ENCODE measurements around the gene NENF. TPM values are rescaled to one million over a fixed set of nuclear protein-coding genes. Genes with fewer than 3 reads are reported as not detected.
"Not testable (repeated sequence)": the region's sequence is repeated elsewhere in the genome, so short reads cannot be mapped to it uniquely, and the experiment has no call there.

The NENF gene
- polyA plus RNA-seq, 1 donor from 2014 or later: 35.7 TPM

- Mint-ChIP-seq H3K9me3 (no peaks in the 10 kb centered on the region), H3K36me3 (no peaks in the 10 kb centered on the region), H3K4me1 (no peaks in the 10 kb centered on the region), H3K27ac (no peak overlapping the region), H3K27me3 (no peaks in the 10 kb centered on the region), H3K4me3 (no peak overlapping the region)
Measured at GRCh38 chr1:212461916-212462660, 29.4 kb downstream of the NENF start.

DNA sequence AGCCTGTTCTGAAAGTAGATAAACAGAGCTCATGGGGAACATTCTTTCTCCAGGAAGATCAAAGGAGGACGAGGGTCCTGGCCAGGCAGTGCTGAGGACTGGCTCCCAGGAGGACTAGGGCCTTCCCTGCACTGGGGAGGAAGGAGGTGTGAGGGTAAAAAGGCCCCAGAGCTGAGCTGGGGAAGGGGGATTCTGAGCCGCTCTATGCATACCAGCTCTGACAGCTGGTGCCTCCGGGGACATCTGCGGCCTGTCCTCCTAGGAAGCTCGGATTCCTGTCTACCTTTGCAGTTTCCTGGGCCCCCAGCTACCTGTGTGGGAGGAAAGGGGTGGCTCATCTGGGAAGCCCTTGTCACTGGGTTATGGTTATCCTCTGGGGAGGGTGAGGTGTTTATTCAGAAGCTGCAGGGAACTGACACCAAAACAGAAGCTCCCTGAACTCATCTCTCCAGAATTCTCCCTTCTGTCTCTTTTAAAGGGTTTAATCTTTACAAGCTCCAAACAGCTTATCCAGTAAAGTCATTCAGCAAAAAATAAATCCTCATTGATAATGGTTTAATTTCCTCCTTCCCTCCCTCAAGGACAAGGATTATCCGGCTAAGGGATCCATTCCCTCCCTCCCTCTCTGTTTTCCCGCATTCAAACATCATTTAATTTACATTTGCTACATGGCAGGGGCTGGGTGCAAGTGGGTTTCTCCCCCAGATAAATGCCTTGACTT is 31.0 kb downstream of the NENF start:
- H3K4me1 Mint-ChIP-seq: no peaks in the 10 kb centered on the region
- peaks cover 0 to 2% (median 0%) of the 10 kb centered on the region in 3 donors for H3K9me3 Mint-ChIP-seq
- H3K4me3 Mint-ChIP-seq: no peak overlapping the region
- no peak overlapping the region for H3K27ac Mint-ChIP-seq
- no peaks in the 10 kb centered on the region for H3K27me3 Mint-ChIP-seq
- no peaks in the 10 kb centered on the region for H3K36me3 Mint-ChIP-seq

DNA sequence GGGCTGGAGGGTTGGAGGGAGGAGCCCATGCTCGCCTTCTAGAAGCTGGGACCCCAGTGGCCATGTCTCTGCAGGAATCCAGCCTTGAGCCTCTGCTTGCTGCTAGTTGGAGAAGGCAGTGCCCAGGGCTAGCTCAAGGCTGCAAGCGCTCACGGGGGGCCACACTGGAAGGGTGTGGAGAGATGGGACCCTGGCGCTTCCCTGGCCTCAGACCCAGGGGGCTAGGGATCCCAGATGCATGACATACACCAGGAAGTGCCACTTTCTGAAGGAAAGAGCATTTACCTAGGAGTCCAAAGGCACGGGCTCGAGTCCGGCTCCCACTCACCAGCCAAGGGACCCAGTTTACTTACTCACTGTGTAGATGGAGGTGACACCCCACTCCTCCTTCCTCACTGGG is 32.6 kb downstream of the NENF start:
- Mint-ChIP-seq H3K9me3 (peaks cover 0 to 2% (median 0%) of the 10 kb centered on the region in 3 donors), H3K4me3 (no peak overlapping the region), H3K27ac (no peak overlapping the region), H3K4me1 (no peaks in the 10 kb centered on the region), H3K27me3 (peaks cover 3% of the 10 kb centered on the region), H3K36me3 (no peaks in the 10 kb centered on the region)

DNA sequence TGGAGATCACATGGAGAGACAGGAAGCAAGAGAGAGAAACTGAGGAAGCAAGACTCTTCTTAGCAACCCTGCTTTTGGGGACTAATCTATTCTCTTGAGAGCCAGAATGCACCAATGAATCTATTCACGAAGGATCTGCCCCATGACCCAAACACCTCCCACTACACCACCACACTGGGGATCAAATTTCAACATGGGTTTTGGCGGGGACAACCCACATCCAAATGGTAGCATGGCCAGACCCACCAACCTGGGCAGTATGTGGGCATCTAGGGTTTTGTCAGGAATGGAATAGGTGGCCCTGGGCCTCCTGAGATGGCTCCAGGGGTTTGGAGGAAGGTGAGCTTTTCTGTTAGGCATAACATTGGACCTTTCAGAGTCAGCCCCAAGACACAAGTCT is 33.7 kb downstream of the NENF start:
- Mint-ChIP-seq H3K27ac (no peak overlapping the region), H3K4me3 (no peak overlapping the region), H3K27me3 (peaks cover 3% of the 10 kb centered on the region), H3K9me3 (peaks cover 0 to 2% (median 0%) of the 10 kb centered on the region in 3 donors), H3K4me1 (no peaks in the 10 kb centered on the region), H3K36me3 (no peaks in the 10 kb centered on the region)

DNA sequence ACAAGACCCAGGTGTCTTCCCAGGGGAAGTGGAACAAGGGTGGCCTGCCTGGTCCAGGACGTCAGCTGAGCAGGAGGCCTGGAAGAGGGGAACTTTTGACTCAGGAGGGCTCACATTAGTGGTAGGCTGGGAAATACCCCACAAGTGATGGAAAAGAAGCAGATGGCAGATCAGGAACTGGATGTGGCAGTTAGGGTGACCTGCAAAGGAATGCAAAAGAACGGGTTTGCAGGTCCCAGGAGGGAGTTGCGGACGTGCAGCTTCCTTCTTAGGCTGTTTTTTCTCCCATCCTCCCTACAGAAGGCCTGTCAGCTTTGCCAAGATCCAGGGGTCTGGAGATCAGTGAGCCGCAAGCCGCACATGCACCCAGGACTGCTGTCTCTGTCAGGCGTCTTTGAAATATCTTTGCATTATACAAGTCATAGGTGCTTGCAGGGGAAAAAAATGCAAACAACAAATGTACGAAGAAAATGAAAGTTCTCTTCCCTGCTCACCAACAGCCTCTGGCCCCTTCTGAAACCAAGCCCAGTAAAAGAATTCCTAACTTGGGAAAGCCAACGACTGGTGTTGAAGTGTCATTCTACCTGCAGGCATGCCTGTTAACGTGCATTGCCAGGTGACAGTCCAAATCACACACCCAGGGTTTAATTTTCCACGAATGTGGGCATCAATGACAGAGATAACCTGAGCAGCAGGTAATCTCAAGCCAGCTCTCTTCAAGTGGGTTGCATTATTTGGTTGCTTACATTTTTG is 34.4 kb downstream of the NENF start:
- peaks cover 0 to 2% (median 0%) of the 10 kb centered on the region in 3 donors for H3K9me3 Mint-ChIP-seq
- peak overlapping the region in 1 of 3 donors; percentile 62 for H3K27ac Mint-ChIP-seq
- no peaks in the 10 kb centered on the region for H3K4me1 Mint-ChIP-seq
- no peaks in the 10 kb centered on the region for H3K36me3 Mint-ChIP-seq
- H3K4me3 Mint-ChIP-seq: no peak overlapping the region
- peaks cover 3% of the 10 kb centered on the region for H3K27me3 Mint-ChIP-seq

DNA sequence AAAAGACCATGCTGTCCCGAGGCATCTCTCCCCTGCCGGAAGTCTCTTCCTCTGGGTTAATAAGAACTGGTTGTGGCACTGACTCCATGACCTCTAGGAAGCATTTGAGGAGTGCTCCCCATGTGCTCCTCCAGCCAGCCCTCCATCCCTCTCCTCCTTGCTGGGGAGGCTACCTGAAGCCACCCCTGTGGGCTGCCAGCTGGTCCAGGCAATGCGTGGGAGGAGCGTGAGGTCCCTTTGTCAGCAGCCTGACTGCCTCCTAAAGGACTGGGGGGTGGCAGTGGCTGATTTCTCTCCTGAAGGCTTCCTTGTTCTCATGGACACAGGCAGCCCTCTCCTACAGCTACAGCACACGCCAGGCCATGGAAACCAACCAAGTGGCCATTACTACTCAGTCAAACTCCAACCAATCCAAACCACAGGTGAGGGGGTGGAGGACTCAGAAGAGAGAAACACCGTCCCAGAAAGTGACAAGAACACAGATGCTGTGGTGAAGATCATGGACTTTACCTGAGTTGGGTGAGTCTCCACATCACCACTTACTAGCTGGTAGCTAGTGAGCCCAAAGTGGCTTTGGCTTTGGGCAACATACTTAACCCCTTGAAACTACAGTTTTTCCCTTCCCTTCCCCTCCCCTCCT is 35.2 kb downstream of the NENF start:
- Mint-ChIP-seq H3K27me3 (peaks cover 3% of the 10 kb centered on the region), H3K9me3 (peaks cover 0 to 2% (median 0%) of the 10 kb centered on the region in 3 donors), H3K36me3 (no peaks in the 10 kb centered on the region), H3K4me3 (no peak overlapping the region), H3K4me1 (no peaks in the 10 kb centered on the region), H3K27ac (peak overlapping the region in 1 of 3 donors; percentile 62)

GRCh38 chr1:212470059-212470458 is 37.3 kb downstream of the NENF start:
- Mint-ChIP-seq H3K27ac (peak overlapping the region in 1 of 3 donors; percentile 46), H3K4me1 (no peaks in the 10 kb centered on the region), H3K27me3 (peaks cover 5% of the 10 kb centered on the region), H3K9me3 (peaks cover 0 to 2% (median 0%) of the 10 kb centered on the region in 3 donors), H3K36me3 (no peaks in the 10 kb centered on the region), H3K4me3 (no peak overlapping the region)

DNA sequence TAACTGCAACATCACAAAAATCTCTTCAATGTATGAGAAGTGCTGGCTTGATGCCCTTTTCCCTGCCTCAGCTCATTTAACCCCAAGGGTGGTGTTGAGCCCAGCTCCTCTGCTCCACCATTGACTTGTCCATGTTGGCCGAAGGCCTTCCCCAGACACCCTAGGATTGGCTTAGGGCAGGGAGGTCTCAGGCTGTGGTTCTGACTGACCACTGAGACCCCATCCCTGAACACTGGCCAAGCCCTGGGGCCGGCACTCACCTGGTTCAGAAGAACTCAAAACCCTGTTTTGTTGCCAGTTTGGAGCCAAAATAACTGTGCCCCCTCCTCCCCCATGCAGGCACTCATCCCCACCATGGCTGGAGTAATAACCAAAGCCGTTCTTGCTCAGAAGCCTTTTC is 38.6 kb downstream of the NENF start:
- H3K27ac Mint-ChIP-seq: no peak overlapping the region
- no peaks in the 10 kb centered on the region for H3K36me3 Mint-ChIP-seq
- H3K4me1 Mint-ChIP-seq: no peaks in the 10 kb centered on the region
- H3K4me3 Mint-ChIP-seq: no peak overlapping the region
- peaks cover 0 to 2% (median 0%) of the 10 kb centered on the region in 3 donors for H3K9me3 Mint-ChIP-seq
- peaks cover 5% of the 10 kb centered on the region for H3K27me3 Mint-ChIP-seq

DNA sequence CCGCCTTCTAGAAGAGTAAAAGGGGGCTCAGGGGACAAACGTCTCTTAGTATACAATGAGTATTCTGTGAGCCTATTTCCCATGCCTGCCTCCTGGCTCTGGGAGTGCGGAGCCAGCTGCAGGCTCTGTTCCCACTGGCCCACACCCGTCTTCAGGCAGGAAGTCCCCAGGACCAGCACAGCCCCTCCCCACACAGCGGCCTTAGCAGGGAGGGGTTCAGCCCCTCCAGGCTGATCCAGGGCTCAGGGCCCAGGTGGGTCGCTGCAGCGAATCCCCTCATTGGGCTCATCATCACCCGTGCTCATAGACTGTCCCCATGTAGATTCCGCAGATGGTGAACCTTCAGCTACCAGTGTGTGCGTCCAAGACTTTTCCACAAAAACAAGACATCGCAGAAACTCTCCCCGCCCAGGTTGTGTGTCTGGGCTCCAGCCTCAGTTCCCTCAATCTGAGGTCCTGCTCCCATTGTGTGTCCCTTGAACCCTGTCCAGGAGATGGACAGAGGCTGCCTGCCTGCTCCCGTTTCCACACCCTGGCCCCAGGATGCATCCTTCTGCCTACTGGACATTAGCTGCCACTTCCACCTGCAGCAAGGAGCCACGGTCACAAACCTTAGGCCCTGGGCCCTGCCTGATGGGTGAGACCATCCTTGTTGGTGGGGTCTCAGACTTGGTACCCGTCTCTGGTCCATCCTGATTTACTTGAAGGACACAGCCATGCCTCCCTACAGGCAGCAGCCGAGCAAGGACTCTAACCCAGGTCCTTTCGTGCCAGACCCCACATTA is 39.4 kb downstream of the NENF start:
- Mint-ChIP-seq H3K4me3 (no peak overlapping the region), H3K27ac (no peak overlapping the region), H3K27me3 (peaks cover 5% of the 10 kb centered on the region), H3K9me3 (peaks cover 0 to 2% (median 0%) of the 10 kb centered on the region in 3 donors), H3K4me1 (peaks cover 3 to 4% (median 4%) of the 10 kb centered on the region in 3 donors), H3K36me3 (no peaks in the 10 kb centered on the region)

- H3K36me3 Mint-ChIP-seq: no peaks in the 10 kb centered on the region
- peaks cover 5 to 6% (median 6%) of the 10 kb centered on the region in 3 donors for H3K4me1 Mint-ChIP-seq
- H3K9me3 Mint-ChIP-seq: no peaks in the 10 kb centered on the region
- peaks cover 5% of the 10 kb centered on the region for H3K27me3 Mint-ChIP-seq
- no peak overlapping the region for H3K4me3 Mint-ChIP-seq
- H3K27ac Mint-ChIP-seq: no peak overlapping the region
Measured at GRCh38 chr1:212473729-212474128, 41.0 kb downstream of the NENF start.

DNA sequence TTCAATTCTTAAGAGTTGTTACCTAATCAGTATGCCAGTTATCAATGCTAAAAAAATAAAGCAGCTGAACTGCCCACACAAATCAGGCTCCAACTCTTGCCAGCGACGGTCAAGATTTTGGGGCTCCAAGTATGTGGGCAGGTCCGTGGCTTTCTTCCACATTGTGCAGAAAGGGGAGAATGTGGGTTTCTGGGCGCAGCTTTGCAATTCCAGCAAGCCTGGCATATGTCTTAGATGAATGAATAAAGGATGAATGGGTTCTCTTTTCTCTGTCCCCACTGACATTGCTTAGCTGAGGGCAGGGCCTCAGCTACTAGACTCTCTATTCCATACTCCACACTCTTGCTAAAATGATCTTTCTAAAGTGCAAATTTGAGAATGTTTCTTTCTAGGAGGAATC is 42.4 kb downstream of the NENF start:
- Mint-ChIP-seq H3K4me1 (peaks cover 5 to 6% (median 6%) of the 10 kb centered on the region in 3 donors), H3K9me3 (no peaks in the 10 kb centered on the region), H3K36me3 (no peaks in the 10 kb centered on the region), H3K4me3 (no peak overlapping the region), H3K27ac (no peak overlapping the region), H3K27me3 (peaks cover 8% of the 10 kb centered on the region)

GRCh38 chr1:212475831-212476230 is 43.1 kb downstream of the NENF start:
- not testable (repeated sequence) for H3K4me1 Mint-ChIP-seq, H3K27ac Mint-ChIP-seq, H3K9me3 Mint-ChIP-seq, H3K27me3 Mint-ChIP-seq, H3K36me3 Mint-ChIP-seq, H3K4me3 Mint-ChIP-seq

GRCh38 chr1:212477014-212477679 is 44.4 kb downstream of the NENF start:
- peak overlapping the region in 1 of 3 donors; percentile 15 for H3K27ac Mint-ChIP-seq
- H3K4me3 Mint-ChIP-seq: peak overlapping the region in 1 of 4 donors; percentile 82
- H3K9me3 Mint-ChIP-seq: no peaks in the 10 kb centered on the region
- peaks cover 8% of the 10 kb centered on the region for H3K27me3 Mint-ChIP-seq
- H3K36me3 Mint-ChIP-seq: no peaks in the 10 kb centered on the region
- H3K4me1 Mint-ChIP-seq: peaks cover 5 to 6% (median 6%) of the 10 kb centered on the region in 3 donors

All from IgD-negative memory B cell (primary cell).